ENCODE measurements around the gene RAD18. TPM values are rescaled to one million over a fixed set of nuclear protein-coding genes. Genes with fewer than 3 reads are reported as not detected.

RAD18 gene
- total and polyA plus RNA-seq, 9 of the 15 experiments (the other 6 are each of a cell fraction or from before 2014, with no cell fraction given): 19.2 to 49.4 (median 34.4) TPM

DNA sequence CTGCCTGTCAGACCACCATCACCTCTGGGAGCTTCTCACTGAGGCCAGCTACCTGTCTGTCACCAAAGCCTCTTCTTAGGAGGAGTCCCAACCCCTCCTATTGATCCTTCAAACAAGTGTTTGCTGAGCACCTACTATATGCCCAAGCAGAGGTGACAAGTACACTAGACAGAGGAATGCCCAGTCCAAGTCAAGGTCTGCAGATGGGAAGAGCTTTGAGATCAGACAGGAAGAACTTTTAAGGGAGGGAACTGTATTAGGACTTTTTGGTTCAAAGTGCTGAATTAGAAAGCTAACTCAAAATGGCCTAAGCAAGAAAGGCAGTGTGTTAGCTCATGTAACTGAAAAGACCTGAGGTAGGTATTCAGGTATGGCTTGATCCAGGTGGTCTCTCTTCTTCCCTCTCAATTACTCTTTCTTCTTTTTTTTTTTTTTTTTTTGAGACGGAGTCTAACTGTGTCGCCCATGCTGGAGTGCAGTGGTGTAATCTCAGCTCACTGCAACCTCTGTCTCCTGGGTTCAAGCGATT is 3.6 kb upstream of the RAD18 start:
- WGBS (ENCODE audit: insufficient coverage, low coverage, missing lambda C conversion rate): 6% methylated on average over 2 of the region's 3 CpGs
- Histone ChIP-seq H3K27me3 (ENCODE audit: control insufficient read depth in 2 of 2, insufficient read depth in 2 of 2, low read length in 2 of 2) (peaks cover 3 to 14% of the 10 kb centered on the region in 2 experiments; a peak in 4 of 5 replicates), H3K4me2 (ENCODE audit: insufficient read depth, low read length) (no peak overlapping the region), H3K9me3 (replicated peaks; ENCODE audit: control insufficient read depth, insufficient read depth, low read depth, low read length) (no peaks in the 10 kb centered on the region), H3K27ac (ENCODE audit: extremely low read depth, low read depth, low read length) (no peak overlapping the region), H3K4me3 (no peak overlapping the region), H3K79me2 (ENCODE audit: control insufficient read depth, insufficient read depth, low read length) (peaks cover 14% of the 10 kb centered on the region), H3K9me1 (ENCODE audit: control insufficient read depth, insufficient read depth, low read length) (no peaks in the 10 kb centered on the region), H4K20me1 (replicated peaks; ENCODE audit: control insufficient read depth, insufficient read depth, low read length) (no peaks in the 10 kb centered on the region), H3K9ac (ENCODE audit: insufficient read depth in 1 of 2, low read depth in 2 of 2, low read length in 2 of 2) (no peak overlapping the region), H3K4me1 (replicated peaks in 1 of 2; ENCODE audit: control insufficient read depth in 2 of 2, insufficient read depth in 2 of 2, low read length in 2 of 2) (peaks cover 0 to 7% of the 10 kb centered on the region in 2 experiments; a peak in 4 of 5 replicates), H3K36me3 (ENCODE audit: control insufficient read depth, insufficient read depth, low read length) (peaks cover 1% of the 10 kb centered on the region; the same call in 1 of the 3 replicates), H2AFZ (ENCODE audit: low read depth, low read length) (no peak overlapping the region)
- no TSS peak for BruUV-seq (replicated peaks)
- FAIRE-seq: no peak
- intact Hi-C loops (cut with micrococcal nuclease) (no loop called here), in situ Hi-C loops (cut with MboI) (no loop called here)
- ATAC-seq: no peak
- peak; percentile 54 for TF ChIP-seq RBM25 (IDR thresholded peaks at IDR 0.05; ENCODE audit: low read depth, low read length, severe bottlenecking)
- no peak for TF ChIP-seq ZFX (CRISPR knock-in tag; IDR thresholded peaks at IDR 0.05)
- TF ChIP-seq, protein P1, sequence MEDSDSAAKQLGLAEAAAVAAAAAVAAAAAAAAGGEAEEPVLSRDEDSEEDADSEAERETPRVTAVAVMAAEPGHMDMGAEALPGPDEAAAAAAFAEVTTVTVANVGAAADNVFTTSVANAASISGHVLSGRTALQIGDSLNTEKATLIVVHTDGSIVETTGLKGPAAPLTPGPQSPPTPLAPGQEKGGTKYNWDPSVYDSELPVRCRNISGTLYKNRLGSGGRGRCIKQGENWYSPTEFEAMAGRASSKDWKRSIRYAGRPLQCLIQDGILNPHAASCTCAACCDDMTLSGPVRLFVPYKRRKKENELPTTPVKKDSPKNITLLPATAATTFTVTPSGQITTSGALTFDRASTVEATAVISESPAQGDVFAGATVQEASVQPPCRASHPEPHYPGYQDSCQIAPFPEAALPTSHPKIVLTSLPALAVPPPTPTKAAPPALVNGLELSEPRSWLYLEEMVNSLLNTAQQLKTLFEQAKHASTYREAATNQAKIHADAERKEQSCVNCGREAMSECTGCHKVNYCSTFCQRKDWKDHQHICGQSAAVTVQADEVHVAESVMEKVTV (CRISPR knock-in tag; IDR thresholded peaks at IDR 0.05): no peak
- TF ChIP-seq PHTF2 (CRISPR knock-in tag; IDR thresholded peaks at IDR 0.05): no peak
- POLR2A ChIA-PET: no interaction called here
- CTCF ChIA-PET (ENCODE audit: low intra/inter-chr PET ratio): no interaction called here
- DNase-seq (ENCODE audit: extremely low read depth in 1 of 4, low spot score in 3 of 4): no peak
